ENCODE data around the gene TMSB4X. TPM values are rescaled to one million over a fixed set of nuclear protein-coding genes. Genes with fewer than 3 reads are reported as not detected.

The TMSB4X gene
- total and polyA plus RNA-seq, 8 donors: 460 to 2,276 (median 1,009) TPM

DNA sequence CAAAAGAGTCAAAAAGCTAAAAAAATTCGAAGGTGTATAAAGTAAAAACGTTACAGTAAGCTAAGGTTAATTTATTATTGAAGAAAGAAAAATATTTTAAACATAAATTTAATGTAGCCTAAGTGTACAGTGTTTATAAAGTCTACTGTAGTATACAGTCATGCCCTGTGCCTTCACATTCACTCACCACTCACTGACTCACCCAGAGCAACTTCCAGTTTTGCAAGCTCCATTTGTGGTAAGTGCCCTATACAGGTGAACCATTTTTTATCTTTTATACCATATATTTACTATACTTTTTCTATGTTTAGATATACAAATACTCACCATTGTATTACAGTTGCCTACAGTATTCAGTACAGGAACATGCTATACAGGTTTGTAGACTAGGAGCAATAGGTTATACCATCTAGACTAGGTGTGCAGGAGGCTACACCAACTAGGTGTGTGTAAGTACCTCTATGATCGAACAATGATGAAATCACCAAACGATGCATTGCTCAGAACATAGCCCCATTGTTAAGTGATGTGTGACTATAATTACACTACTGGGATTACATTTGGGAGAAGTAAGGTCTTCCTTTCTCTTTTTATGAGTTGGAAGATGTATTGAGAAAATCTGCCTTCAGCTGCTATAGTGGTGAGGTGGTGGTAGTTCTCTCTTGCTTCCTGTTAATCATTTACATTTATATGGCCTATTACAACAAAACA lies 27.2 kb downstream of the TMSB4X start:
- Histone ChIP-seq H3K27ac (no peak overlapping the region), H3K9me3 (no peaks in the 10 kb centered on the region), H3K36me3 (no peaks in the 10 kb centered on the region), H3K27me3 (no peaks in the 10 kb centered on the region), H3K4me3 (no peak overlapping the region), H3K4me1 (peaks cover 4 to 46% (median 36%) of the 10 kb centered on the region in 3 donors)
- peak; percentile 89 for FAIRE-seq
- DNase-seq: no peak
- WGBS, 2 donors: 71 to 72% methylated on average over 4 of the region's 4 CpGs
- TF ChIP-seq, protein P1, sequence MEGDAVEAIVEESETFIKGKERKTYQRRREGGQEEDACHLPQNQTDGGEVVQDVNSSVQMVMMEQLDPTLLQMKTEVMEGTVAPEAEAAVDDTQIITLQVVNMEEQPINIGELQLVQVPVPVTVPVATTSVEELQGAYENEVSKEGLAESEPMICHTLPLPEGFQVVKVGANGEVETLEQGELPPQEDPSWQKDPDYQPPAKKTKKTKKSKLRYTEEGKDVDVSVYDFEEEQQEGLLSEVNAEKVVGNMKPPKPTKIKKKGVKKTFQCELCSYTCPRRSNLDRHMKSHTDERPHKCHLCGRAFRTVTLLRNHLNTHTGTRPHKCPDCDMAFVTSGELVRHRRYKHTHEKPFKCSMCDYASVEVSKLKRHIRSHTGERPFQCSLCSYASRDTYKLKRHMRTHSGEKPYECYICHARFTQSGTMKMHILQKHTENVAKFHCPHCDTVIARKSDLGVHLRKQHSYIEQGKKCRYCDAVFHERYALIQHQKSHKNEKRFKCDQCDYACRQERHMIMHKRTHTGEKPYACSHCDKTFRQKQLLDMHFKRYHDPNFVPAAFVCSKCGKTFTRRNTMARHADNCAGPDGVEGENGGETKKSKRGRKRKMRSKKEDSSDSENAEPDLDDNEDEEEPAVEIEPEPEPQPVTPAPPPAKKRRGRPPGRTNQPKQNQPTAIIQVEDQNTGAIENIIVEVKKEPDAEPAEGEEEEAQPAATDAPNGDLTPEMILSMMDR (IDR thresholded peaks at IDR 0.05): no peak
- ATAC-seq: peak in 1 of 4 donors; percentile 22
- intact Hi-C loops (cut with DNase I): no loop called here

GRCh38 chrX:13005661-13006473 lies 31.0 kb downstream of the TMSB4X start:
- Histone ChIP-seq H3K27ac (peak overlapping the region in 1 of 4 donors; percentile 44), H3K36me3 (no peaks in the 10 kb centered on the region), H3K9me3 (no peaks in the 10 kb centered on the region), H3K27me3 (no peaks in the 10 kb centered on the region), H3K4me1 (peaks cover 0 to 38% (median 9%) of the 10 kb centered on the region in 3 donors), H3K4me3 (no peak overlapping the region)
- intact Hi-C loops (cut with DNase I): no loop called here
- FAIRE-seq (no peak), DNase-seq (peak in 3 of 6 donors; percentile 37 to 58 (median 43)), ATAC-seq (peak; percentile 33 to 46 (median 38))
- TF ChIP-seq, protein P1 (IDR thresholded peaks at IDR 0.05): no peak
- WGBS, 2 donors: 38 to 52% methylated on average over 9 of the region's 9 CpGs

GRCh38 chrX:13007519-13008188 lies 32.7 kb downstream of the TMSB4X start:
- Histone ChIP-seq H3K27me3 (no peaks in the 10 kb centered on the region), H3K27ac (peak overlapping the region in 2 of 4 donors; percentile 14 to 58), H3K4me3 (no peak overlapping the region), H3K4me1 (peaks cover 0 to 34% (median 4%) of the 10 kb centered on the region in 3 donors), H3K9me3 (no peaks in the 10 kb centered on the region), H3K36me3 (no peaks in the 10 kb centered on the region)
- FAIRE-seq (no peak), ATAC-seq (peak in 3 of 4 donors; percentile 57 to 67 (median 66)), DNase-seq (no peak)
- intact Hi-C loops (cut with DNase I): no loop called here
- WGBS, 2 donors: 65 to 81% methylated on average over 2 of the region's 2 CpGs
- TF ChIP-seq, protein P1 (IDR thresholded peaks at IDR 0.05): no peak

DNA sequence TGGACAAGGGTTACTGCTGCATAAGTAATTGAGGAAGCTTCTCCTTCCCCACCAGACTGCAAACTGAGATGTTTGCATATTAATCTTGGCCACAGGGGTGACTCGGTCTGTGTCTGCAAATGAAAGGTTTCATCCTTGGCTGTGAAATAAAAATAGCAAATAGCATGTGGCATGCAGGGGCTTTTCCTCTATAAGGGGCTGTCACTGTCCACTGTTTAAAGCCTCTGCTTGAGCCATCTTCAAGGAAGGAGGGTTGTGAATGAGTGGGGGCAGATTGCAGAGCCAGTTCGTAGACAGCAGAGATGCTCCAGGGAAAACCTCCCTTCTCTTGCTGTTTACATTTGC lies 33.3 kb downstream of the TMSB4X start:
- Histone ChIP-seq H3K36me3 (no peaks in the 10 kb centered on the region), H3K4me1 (peaks cover 0 to 30% (median 0%) of the 10 kb centered on the region in 3 donors), H3K9me3 (no peaks in the 10 kb centered on the region), H3K27ac (peak overlapping the region in 2 of 4 donors; percentile 14 to 58), H3K4me3 (no peak overlapping the region), H3K27me3 (no peaks in the 10 kb centered on the region)
- DNase-seq (no peak), FAIRE-seq (no peak), ATAC-seq (peak in 3 of 4 donors; percentile 9 to 23 (median 17))
- intact Hi-C loops (cut with DNase I): no loop called here
- TF ChIP-seq, protein P1 (IDR thresholded peaks at IDR 0.05): no peak
- 50 to 55% methylated on average over 2 of the region's 2 CpGs for WGBS, 2 donors

All from pancreas (tissue), 10 donors.